ENCODE data around the gene NCOA6.
"Not testable (repeated sequence)": the region's sequence is repeated elsewhere in the genome, so short reads cannot be mapped to it uniquely, and the experiment has no call there.

The NCOA6 gene

GRCh38 chr20:34773726-34774125 lies 51.7 kb downstream of the NCOA6 start:
- DNase-seq = no peak

- no peak for DNase-seq
These were observed 53.0 kb downstream of the NCOA6 start for GRCh38 chr20:34772437-34772836.

GRCh38 chr20:34771680-34772081 lies 53.8 kb downstream of the NCOA6 start:
- no peak for DNase-seq

GRCh38 chr20:34768096-34768495 lies 57.4 kb downstream of the NCOA6 start:
- no peak for DNase-seq

- no peak for DNase-seq
These were observed 63.4 kb downstream of the NCOA6 start for GRCh38 chr20:34762031-34762555.

- no peak for DNase-seq
These were observed 70.1 kb downstream of the NCOA6 start for GRCh38 chr20:34755367-34755766.

GRCh38 chr20:34754611-34755010 lies 70.8 kb downstream of the NCOA6 start:
- DNase-seq = no peak

- no peak for DNase-seq
These were observed 71.6 kb downstream of the NCOA6 start for GRCh38 chr20:34753706-34754461.

- DNase-seq = no peak
These were observed 74.0 kb downstream of the NCOA6 start for GRCh38 chr20:34751453-34751852.

- DNase-seq = no peak
These were observed 75.0 kb downstream of the NCOA6 start for GRCh38 chr20:34750484-34750883.

- no peak for DNase-seq
These were observed 76.7 kb downstream of the NCOA6 start for GRCh38 chr20:34748709-34749108.

GRCh38 chr20:34747479-34747878 lies 78.0 kb downstream of the NCOA6 start:
- no peak for DNase-seq

GRCh38 chr20:34746674-34747073 lies 78.8 kb downstream of the NCOA6 start:
- DNase-seq = no peak

- DNase-seq = no peak
These were observed 80.6 kb downstream of the NCOA6 start for GRCh38 chr20:34744847-34745246.

- DNase-seq = no peak
These were observed 81.1 kb downstream of the NCOA6 start for GRCh38 chr20:34744340-34744739.

- no peak for DNase-seq
These were observed 82.4 kb downstream of the NCOA6 start for GRCh38 chr20:34743039-34743438.

- no peak for DNase-seq
These were observed 89.2 kb downstream of the NCOA6 start for GRCh38 chr20:34736106-34736735.

- DNase-seq = no peak
These were observed 92.9 kb downstream of the NCOA6 start for GRCh38 chr20:34732523-34732922.

GRCh38 chr20:34729416-34729815 lies 96.0 kb downstream of the NCOA6 start:
- no peak for DNase-seq

GRCh38 chr20:34724172-34724571 lies 101.3 kb downstream of the NCOA6 start:
- DNase-seq = no peak

- not testable (repeated sequence) for DNase-seq
These were observed 102.9 kb downstream of the NCOA6 start for GRCh38 chr20:34722560-34722959.

GRCh38 chr20:34720266-34720665 lies 105.2 kb downstream of the NCOA6 start:
- no peak for DNase-seq

GRCh38 chr20:34719242-34720017 lies 106.0 kb downstream of the NCOA6 start:
- DNase-seq = not testable (repeated sequence)

All from NCI-H524 treated with DMSO at 0.1 percent for 48 hours (cell line).